Globus pallidus (tissue), 1 donor: ENCODE results near the gene DLG4.

ENCODE experiments used
- DNase-seq: peaks from one replicate; pipeline ENCODE4 v3.0.0-alpha.2; 2015; ENCODE audit warnings: low spot score

The DLG4 gene

GRCh38 chr17:7219812-7220592 lies at the start of gene DLG4, which contains the start of gene ACADVL:
DLG4 (minus strand) TSS chr17:7219836.
ACADVL (plus strand) TSS chr17:7219938; CDS start chr17:7219985, 47 bp downstream.
- DNase-seq: peak; percentile 83

GRCh38 chr17:7266784-7267183 lies 47.1 kb upstream of the DLG4 start:
- DNase-seq: no peak

GRCh38 chr17:7263801-7264078 lies 44.1 kb upstream of the DLG4 start:
- no peak for DNase-seq

- DNase-seq: no peak
These were observed 43.5 kb upstream of the DLG4 start for GRCh38 chr17:7262935-7263800.

- DNase-seq: no peak
These were observed 42.7 kb upstream of the DLG4 start, which contains the start of gene CLDN7 for GRCh38 chr17:7262192-7262934. CLDN7 (minus strand) TSS chr17:7262478; CDS start chr17:7262043, 435 bp downstream.

GRCh38 chr17:7261379-7262191 lies 41.9 kb upstream of the DLG4 start:
- no peak for DNase-seq

GRCh38 chr17:7260651-7261378 lies 41.2 kb upstream of the DLG4 start:
- DNase-seq: no peak

GRCh38 chr17:7260151-7260550 lies 40.5 kb upstream of the DLG4 start:
- DNase-seq: no peak

- DNase-seq: no peak
These were observed 39.9 kb upstream of the DLG4 start for GRCh38 chr17:7259555-7259889.

GRCh38 chr17:7258731-7259554 lies 39.3 kb upstream of the DLG4 start:
- no peak for DNase-seq

GRCh38 chr17:7256766-7257456 lies 37.3 kb upstream of the DLG4 start:
- DNase-seq: no peak

GRCh38 chr17:7254511-7254910 lies 34.9 kb upstream of the DLG4 start:
- no peak for DNase-seq

GRCh38 chr17:7253082-7253481 lies 33.4 kb upstream of the DLG4 start:
- no peak for DNase-seq

- DNase-seq: peak; percentile 92
These were observed 32.8 kb upstream of the DLG4 start, which contains the start of gene ELP5 for GRCh38 chr17:7252176-7253043. ELP5 (plus strand) TSS chr17:7252215; CDS start chr17:7252551, 336 bp downstream.

GRCh38 chr17:7251661-7252175 lies 32.1 kb upstream of the DLG4 start, which contains the start of gene CTDNEP1:
CTDNEP1 (minus strand) TSS chr17:7251734; CDS start chr17:7251296, 438 bp downstream.
- peak; percentile 99 for DNase-seq

- no peak for DNase-seq
These were observed 31.3 kb upstream of the DLG4 start for GRCh38 chr17:7250695-7251627.

- DNase-seq: no peak
These were observed 30.2 kb upstream of the DLG4 start for GRCh38 chr17:7249830-7250229.
